Nucleus accumbens (tissue), 56 donors: ENCODE results near the gene CITED2.
A peak's percentile ranks its signal among the peaks of the same experiment; 100 is the strongest.
"Not testable (repeated sequence)": the region's sequence is repeated elsewhere in the genome, so short reads cannot be mapped to it uniquely, and the experiment has no call there.

Source experiments
- DNase-seq, 56 donors: peaks; one replicate each; lab custom pipeline; 2025; lab: John Stamatoyannopoulos, UW

CITED2 gene

GRCh38 chr6:139374357-139375225 lies at the start of gene CITED2:
CITED2 (minus strand) TSS chr6:139374648; CDS start chr6:139373944, 704 bp downstream.
- DNase-seq = peak in 55 of 56 donors; percentile 62 to 95 (median 84)

- no peak for DNase-seq
These were observed 48.7 kb upstream of the CITED2 start for GRCh38 chr6:139423037-139423703.

GRCh38 chr6:139422105-139423036 lies 47.9 kb upstream of the CITED2 start:
- no peak for DNase-seq

GRCh38 chr6:139418481-139419132 lies 44.2 kb upstream of the CITED2 start:
- no peak for DNase-seq

- DNase-seq = no peak
These were observed 41.7 kb upstream of the CITED2 start for GRCh38 chr6:139416146-139416545.

- DNase-seq = no peak
These were observed 40.9 kb upstream of the CITED2 start for GRCh38 chr6:139415365-139415764.

- not testable (repeated sequence) for DNase-seq
These were observed 37.7 kb upstream of the CITED2 start for GRCh38 chr6:139412103-139412502.

- DNase-seq = no peak
These were observed 34.6 kb upstream of the CITED2 start for GRCh38 chr6:139409026-139409425.

GRCh38 chr6:139407718-139408222 lies 33.3 kb upstream of the CITED2 start:
- DNase-seq = no peak

GRCh38 chr6:139406577-139407343 lies 32.3 kb upstream of the CITED2 start:
- DNase-seq = no peak

- no peak for DNase-seq
These were observed 28.5 kb upstream of the CITED2 start for GRCh38 chr6:139402876-139403386.

GRCh38 chr6:139398658-139399057 lies 24.2 kb upstream of the CITED2 start:
- no peak for DNase-seq

GRCh38 chr6:139395891-139396301 lies 21.4 kb upstream of the CITED2 start:
- no peak for DNase-seq

GRCh38 chr6:139395371-139395770 lies 20.9 kb upstream of the CITED2 start:
- no peak for DNase-seq

- no peak for DNase-seq
These were observed 19.7 kb upstream of the CITED2 start for GRCh38 chr6:139394027-139394649.

- no peak for DNase-seq
These were observed 18.3 kb upstream of the CITED2 start for GRCh38 chr6:139392794-139393193.

- no peak for DNase-seq
These were observed 17.3 kb upstream of the CITED2 start for GRCh38 chr6:139391709-139392108.

- no peak for DNase-seq
These were observed 16.0 kb upstream of the CITED2 start for GRCh38 chr6:139390447-139390846.
